Activated CD8-positive, alpha-beta memory T cell treated with anti-CD3 and anti-CD28 coated beads, Interleukin-2, amount 10 ng/mL, durations not matched to agents 7 days and 5 days (primary cell): ENCODE measurements around the gene NPIPB8. TPM values are rescaled to one million over a fixed set of nuclear protein-coding genes. Genes with fewer than 3 reads are reported as not detected.
"Not testable (repeated sequence)": the region's sequence is repeated elsewhere in the genome, so short reads cannot be mapped to it uniquely, and the experiment has no call there.

Source experiments
- ATAC-seq: fragments of 150-1000 bp; cut with Tn5 transposase; one replicate; pipeline ENCODE4 v1.10.0; 2021; ENCODE audit warnings: moderate library complexity
- CTCF ChIA-PET: fragments of 350-600 bp; sonication (Branson Sonifier 250); formaldehyde crosslinking; loops from one replicate; lab custom pipeline; 2021; ENCODE audit warnings: antibody characterized with exemption; lab: Charles Lee
- DNase-seq: peaks from one replicate; pipeline ENCODE4 v3.0.0-alpha.2; 2020
- H3K27ac Mint-ChIP-seq: one replicate; pipeline ENCODE4 v1.8.0; 2021; ENCODE audit warnings: mild to moderate bottlenecking, mixed read lengths
- H3K27me3 Mint-ChIP-seq: one replicate; pipeline ENCODE4 v1.8.0; 2021; ENCODE audit warnings: mixed read lengths
- H3K36me3 Mint-ChIP-seq: one replicate; pipeline ENCODE4 v1.8.0; 2021; ENCODE audit warnings: mild to moderate bottlenecking, mixed read lengths
- H3K4me1 Mint-ChIP-seq: one replicate; pipeline ENCODE4 v1.8.0; 2021; ENCODE audit warnings: mixed read lengths
- H3K4me3 Mint-ChIP-seq: one replicate; pipeline ENCODE4 v1.8.0; 2021; ENCODE audit warnings: mild to moderate bottlenecking, moderate library complexity, mixed read lengths
- H3K9me3 Mint-ChIP-seq: one replicate; pipeline ENCODE4 v1.8.0; 2022; ENCODE audit warnings: low read depth, mixed read lengths
- total RNA-seq, 2 experiments: library from RNA; stranded (reverse); gene quantifications; one replicate each; pipeline ENCODE4 v1.2.3, GENCODE V29; 2021

Gene NPIPB8
- total RNA-seq, 2 experiments from 2014 or later: 1.0 to 1.5 TPM

DNA sequence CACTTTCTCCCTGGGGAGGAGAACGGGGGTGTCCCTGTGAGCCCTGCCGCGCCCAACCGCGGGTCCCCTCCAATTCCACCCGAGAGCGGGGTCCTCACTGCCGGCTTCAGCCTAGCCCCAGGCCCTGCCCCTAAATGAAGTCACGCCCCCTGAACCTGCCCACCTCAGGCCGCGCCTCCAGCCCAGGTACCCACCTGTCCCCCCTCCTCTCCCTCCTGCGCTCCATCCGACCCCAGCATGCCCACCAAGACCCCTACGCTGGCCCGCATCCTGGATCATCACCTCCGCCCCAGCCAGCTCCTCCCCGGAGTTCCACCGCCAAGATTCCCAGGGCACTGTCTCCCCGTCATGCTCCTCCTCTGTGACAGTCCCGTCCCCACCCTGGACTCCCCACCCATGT, 36.9 kb upstream of the NPIPB8 start:
- H3K4me1 Mint-ChIP-seq, CTCF ChIA-PET, H3K27me3 Mint-ChIP-seq, H3K36me3 Mint-ChIP-seq, ATAC-seq, H3K27ac Mint-ChIP-seq, H3K4me3 Mint-ChIP-seq, H3K9me3 Mint-ChIP-seq, DNase-seq: not testable (repeated sequence)

DNA sequence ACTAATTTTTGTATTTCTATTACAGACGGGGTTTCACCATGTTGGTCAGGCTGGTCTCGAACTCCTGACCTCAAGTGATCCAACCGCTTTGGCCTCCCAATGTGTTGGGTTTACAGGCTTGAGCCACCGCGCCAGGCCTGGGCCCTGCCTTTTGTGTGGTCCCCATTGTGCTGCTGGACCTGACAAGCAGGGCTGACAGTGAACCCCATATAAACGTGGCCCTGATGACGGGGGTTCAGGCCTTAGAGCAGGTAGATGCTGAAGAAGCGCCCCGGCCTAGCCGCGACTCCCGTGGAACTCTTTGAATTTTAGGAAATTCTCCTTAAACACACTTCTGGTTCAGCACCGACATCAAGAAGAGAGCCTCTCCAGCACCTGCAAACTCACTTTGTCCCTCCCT, 36.3 kb upstream of the NPIPB8 start:
- H3K27me3 Mint-ChIP-seq, H3K9me3 Mint-ChIP-seq, H3K4me3 Mint-ChIP-seq, H3K36me3 Mint-ChIP-seq, DNase-seq, H3K4me1 Mint-ChIP-seq, H3K27ac Mint-ChIP-seq, CTCF ChIA-PET, ATAC-seq: not testable (repeated sequence)

DNA sequence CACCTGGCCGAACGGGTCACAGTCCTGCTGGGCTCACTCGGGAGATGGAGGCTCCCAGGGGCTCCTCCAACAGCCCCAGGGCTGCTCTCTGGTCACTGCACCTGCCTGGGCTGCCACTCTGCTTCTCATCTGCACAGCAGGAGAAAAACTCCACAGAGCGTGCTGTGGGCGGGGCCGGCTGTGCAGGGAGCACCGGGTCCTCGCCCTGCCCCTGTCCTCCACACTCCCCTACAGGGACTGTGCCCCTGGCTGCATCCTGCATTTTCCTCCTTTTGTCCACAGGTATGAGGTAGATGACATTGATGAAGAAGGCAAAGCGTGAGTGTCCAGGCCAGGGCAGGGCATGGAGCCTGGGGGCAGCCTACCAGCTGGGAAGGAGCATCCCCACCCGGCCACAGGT, 35.8 kb upstream of the NPIPB8 start:
- DNase-seq, H3K4me1 Mint-ChIP-seq, CTCF ChIA-PET, ATAC-seq, H3K27me3 Mint-ChIP-seq, H3K9me3 Mint-ChIP-seq, H3K4me3 Mint-ChIP-seq, H3K27ac Mint-ChIP-seq, H3K36me3 Mint-ChIP-seq: not testable (repeated sequence)

DNA sequence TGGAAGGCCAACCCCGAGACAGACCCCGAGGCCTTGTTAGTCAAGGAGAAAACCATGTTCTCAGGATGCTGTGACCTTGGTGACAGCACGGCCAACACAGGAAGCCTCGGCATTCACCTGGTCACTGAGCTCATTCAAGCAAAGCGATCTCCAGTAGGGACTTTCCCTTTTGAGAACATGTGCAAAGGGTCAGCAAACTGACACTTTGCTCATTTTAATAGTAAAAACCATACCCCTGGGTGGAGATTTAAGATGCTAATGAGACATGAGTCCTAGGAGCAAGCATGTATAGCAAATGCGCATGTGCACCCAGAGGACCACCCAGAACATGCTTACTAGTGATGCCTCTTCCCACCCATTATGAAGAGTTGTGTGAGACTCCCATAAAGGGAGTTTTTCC, 35.3 kb upstream of the NPIPB8 start:
- CTCF ChIA-PET: no interaction called here
- ATAC-seq: no peak

GRCh38 chr16:28603381-28604185, 34.3 kb upstream of the NPIPB8 start:
- Mint-ChIP-seq H3K4me1 (no peaks in the 10 kb centered on the region), H3K9me3 (no peaks in the 10 kb centered on the region), H3K27me3 (no peaks in the 10 kb centered on the region), H3K4me3 (no peak overlapping the region), H3K27ac (no peak overlapping the region), H3K36me3 (no peaks in the 10 kb centered on the region)
- no peak for ATAC-seq
- no peak for DNase-seq
- CTCF ChIA-PET: no interaction called here

More for the DNA sequence above, 35.3 kb upstream of the NPIPB8 start:
- Mint-ChIP-seq H3K36me3 (no peaks in the 10 kb centered on the region), H3K4me1 (peaks cover 2% of the 10 kb centered on the region), H3K27ac (no peak overlapping the region), H3K27me3 (no peaks in the 10 kb centered on the region), H3K4me3 (no peak overlapping the region), H3K9me3 (no peaks in the 10 kb centered on the region)
- no peak for DNase-seq

- no peaks in the 10 kb centered on the region for H3K36me3 Mint-ChIP-seq
- no peak overlapping the region for H3K27ac Mint-ChIP-seq
- no peak for DNase-seq
- no peaks in the 10 kb centered on the region for H3K4me1 Mint-ChIP-seq
- no peaks in the 10 kb centered on the region for H3K9me3 Mint-ChIP-seq
- H3K27me3 Mint-ChIP-seq: no peaks in the 10 kb centered on the region
- H3K4me3 Mint-ChIP-seq: no peak overlapping the region
- CTCF ChIA-PET: no interaction called here
- ATAC-seq: no peak
These were observed 33.7 kb upstream of the NPIPB8 start for GRCh38 chr16:28604186-28604565.

- no peak overlapping the region for H3K27ac Mint-ChIP-seq
- no peaks in the 10 kb centered on the region for H3K9me3 Mint-ChIP-seq
- H3K4me1 Mint-ChIP-seq: peaks cover 9% of the 10 kb centered on the region
- CTCF ChIA-PET: no interaction called here
- ATAC-seq (no peak), DNase-seq (no peak)
- H3K4me3 Mint-ChIP-seq: no peak overlapping the region
- no peaks in the 10 kb centered on the region for H3K27me3 Mint-ChIP-seq
- no peaks in the 10 kb centered on the region for H3K36me3 Mint-ChIP-seq
These were observed 31.4 kb upstream of the NPIPB8 start for GRCh38 chr16:28606291-28607115.

DNA sequence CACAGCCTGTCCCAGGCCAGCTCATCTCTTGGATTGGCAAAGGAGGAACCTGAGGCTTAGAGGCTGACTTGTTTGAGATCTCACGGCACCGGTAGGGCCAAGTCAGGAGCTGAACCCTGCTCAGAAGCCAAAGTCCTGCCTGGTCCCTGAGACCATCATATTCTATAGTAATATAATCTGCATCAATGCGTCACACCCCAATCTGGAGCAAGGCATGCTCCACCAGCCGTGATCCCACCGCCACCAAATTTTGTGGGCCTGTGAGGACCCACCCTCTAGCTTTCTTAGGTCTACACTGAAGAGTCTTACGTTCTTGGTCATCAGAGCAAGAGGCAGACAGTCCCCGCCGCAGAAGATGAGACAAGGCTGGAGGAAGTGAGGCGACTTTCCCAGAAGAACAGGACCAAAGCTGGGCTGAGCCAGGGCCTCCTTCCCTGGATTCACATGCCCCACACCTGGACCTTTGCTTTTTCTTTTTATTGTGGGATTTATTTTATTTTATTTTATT, 30.7 kb upstream of the NPIPB8 start:
- H3K36me3 Mint-ChIP-seq: no peaks in the 10 kb centered on the region
- H3K4me1 Mint-ChIP-seq: peaks cover 9% of the 10 kb centered on the region
- no peak for ATAC-seq
- DNase-seq: no peak
- no peak overlapping the region for H3K27ac Mint-ChIP-seq
- H3K4me3 Mint-ChIP-seq: no peak overlapping the region
- H3K9me3 Mint-ChIP-seq: no peaks in the 10 kb centered on the region
- CTCF ChIA-PET: no interaction called here
- no peaks in the 10 kb centered on the region for H3K27me3 Mint-ChIP-seq

- H3K27me3 Mint-ChIP-seq, ATAC-seq, CTCF ChIA-PET, H3K4me1 Mint-ChIP-seq, H3K36me3 Mint-ChIP-seq, H3K27ac Mint-ChIP-seq, DNase-seq, H3K9me3 Mint-ChIP-seq, H3K4me3 Mint-ChIP-seq: not testable (repeated sequence)
These were observed 30.0 kb upstream of the NPIPB8 start for GRCh38 chr16:28607681-28608495.

- DNase-seq, H3K4me3 Mint-ChIP-seq, H3K27ac Mint-ChIP-seq, CTCF ChIA-PET, H3K36me3 Mint-ChIP-seq, H3K9me3 Mint-ChIP-seq, H3K4me1 Mint-ChIP-seq, H3K27me3 Mint-ChIP-seq, ATAC-seq: not testable (repeated sequence)
These were observed 29.4 kb upstream of the NPIPB8 start for GRCh38 chr16:28608496-28608808.

- H3K27me3 Mint-ChIP-seq, H3K27ac Mint-ChIP-seq, H3K36me3 Mint-ChIP-seq, H3K4me1 Mint-ChIP-seq, H3K4me3 Mint-ChIP-seq, DNase-seq, H3K9me3 Mint-ChIP-seq, ATAC-seq: not testable (repeated sequence)
- CTCF ChIA-PET: interaction anchor here (0.5 to 0.9 kb wide), 2 partner anchors 13 to 47 kb away, joined by 3 read pairs; partner anchors contain the start of gene SULT1A2
These were observed 28.8 kb upstream of the NPIPB8 start for GRCh38 chr16:28608867-28609596.

DNA sequence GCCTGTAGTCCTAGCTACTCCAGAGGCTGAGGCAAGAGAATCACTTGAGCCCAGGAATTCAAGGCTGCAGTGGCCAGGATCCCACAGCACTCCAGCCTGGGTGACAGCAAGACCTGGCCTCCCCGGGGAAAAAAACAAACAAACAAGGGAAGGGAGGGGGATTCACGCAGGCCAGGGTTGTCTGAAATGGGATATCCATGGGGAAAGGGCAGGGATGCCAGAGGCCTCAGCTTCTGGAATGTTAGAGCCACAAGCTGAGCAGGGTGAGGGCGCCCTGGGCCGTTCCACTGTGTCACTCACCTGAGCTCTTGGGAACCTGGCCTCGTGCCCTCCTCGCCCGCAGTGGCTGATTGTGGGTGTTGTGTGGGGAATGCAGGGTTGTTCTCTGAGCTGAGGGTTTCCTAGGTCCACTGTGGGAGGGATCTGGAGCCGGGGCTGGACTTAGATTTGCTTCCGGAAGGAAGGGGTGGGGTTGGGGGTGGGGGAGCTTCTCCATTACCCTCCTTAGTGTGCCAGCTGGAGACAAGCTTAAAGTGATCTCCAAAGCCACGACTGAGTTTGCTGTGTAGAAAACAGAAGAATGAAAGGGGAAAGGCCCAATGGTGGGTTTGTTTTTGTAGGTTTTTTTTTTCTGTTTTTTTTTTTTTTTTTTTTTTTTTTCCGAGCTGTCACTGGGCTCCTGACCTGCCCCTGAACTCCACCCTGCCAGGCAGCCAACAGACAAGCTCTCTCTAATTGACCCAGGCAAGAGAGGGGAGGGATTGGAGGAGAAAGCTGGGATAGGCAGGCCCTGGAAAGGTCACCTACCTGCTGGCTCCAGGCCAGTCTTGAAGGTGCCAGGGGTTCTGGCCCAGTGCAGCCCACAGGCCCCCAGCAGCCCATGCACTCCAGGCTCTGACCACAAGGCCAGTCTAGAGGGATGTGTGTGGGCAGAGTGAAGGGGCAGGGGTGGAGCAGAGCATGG, 28.0 kb upstream of the NPIPB8 start, which contains the start of gene SULT1A1:
Gene SULT1A1 (minus strand): TSS at position 414 of the 964 bp plus-strand sequence. CDS start 1,189 bp downstream, outside the sequence.
- no peak for ATAC-seq

More for the DNA sequence above, 28.0 kb upstream of the NPIPB8 start, which contains the start of gene SULT1A1:
- Mint-ChIP-seq H3K36me3 (no peaks in the 10 kb centered on the region), H3K9me3 (no peaks in the 10 kb centered on the region), H3K4me3 (no peak within 1 kb of the TSS), H3K4me1 (peaks cover 9% of the 10 kb centered on the region), H3K27ac (no peak within 1 kb of the TSS), H3K27me3 (no peaks in the 10 kb centered on the region)
- CTCF ChIA-PET: interaction anchor here (0.9 kb wide), 1 partner anchor 14 kb away, joined by 3 read pairs; the partner anchor contains the start of gene SULT1A2
- no peak for DNase-seq
